PFSK-1 (cell line): ENCODE measurements around the gene TAF6L.
A peak's percentile ranks its signal among the peaks of the same experiment; 100 is the strongest.

Experiments used
- FOXP2 ChIP-seq: optimal IDR thresholded peaks from 2 replicates; pipeline ENCODE3; 2011; ENCODE audit warnings: borderline replicate concordance, control low read depth, inconsistent platforms; ENCODE audit not compliant: insufficient read depth; ENCODE audit errors: extremely low read length, extremely low read depth
- POLR2AphosphoS5 ChIP-seq: IDR thresholded peaks from 2 replicates; pipeline ENCODE4 v1.6.1; 2012; ENCODE audit warnings: low read depth, mild to moderate bottlenecking, control low read depth, low read length, moderate library complexity
- REST ChIP-seq, 2 experiments: IDR thresholded peaks; 2 replicates each; pipeline versions ENCODE4 v1.6.1 to v1.8.0; 2011 to 2012; ENCODE audit warnings: low read depth in 2 of 2, low read length in 2 of 2, control low read depth in 1 of 2, inconsistent platforms in 1 of 2, mild to moderate bottlenecking in 1 of 2, moderate library complexity in 1 of 2; ENCODE audit not compliant: insufficient read depth in 1 of 2
- SIN3A ChIP-seq: IDR thresholded peaks from 2 replicates; pipeline ENCODE4 v1.6.1; 2012; ENCODE audit warnings: mild to moderate bottlenecking, low read length, moderate library complexity, borderline replicate concordance; ENCODE audit not compliant: insufficient read depth
- TAF1 ChIP-seq: IDR thresholded peaks from 2 replicates; pipeline ENCODE4 v1.6.1; 2012; ENCODE audit warnings: low read length, control low read depth, borderline replicate concordance; ENCODE audit not compliant: insufficient read depth

TAF6L gene

GRCh38 chr11:62831520-62832335 lies 60.5 kb downstream of the TAF6L start, which contains the start of gene STX5:
TSS of gene STX5 (minus strand) at chr11:62832051. CDS start at chr11:62831243, 808 bp downstream.
- TF ChIP-seq SIN3A: peak; percentile 85; the same call in 1 of the 2 replicates
- no peak for TF ChIP-seq REST (IDR thresholded peaks at IDR 0.05; ENCODE audit: insufficient read depth in 1 of 2, low read depth in 2 of 2, low read length in 2 of 2)
- TF ChIP-seq POLR2AphosphoS5: peak; percentile 98
- peak; percentile 76; the same call in 1 of the 2 replicates for TF ChIP-seq TAF1
- peak; percentile 67 for TF ChIP-seq FOXP2

- TF ChIP-seq REST (IDR thresholded peaks at IDR 0.05; ENCODE audit: insufficient read depth in 1 of 2, low read depth in 2 of 2, low read length in 2 of 2) (no peak), SIN3A (no peak; the same call in 1 of the 2 replicates), POLR2AphosphoS5 (no peak; the same call in 1 of the 2 replicates), TAF1 (no peak), FOXP2 (no peak)
Measured at GRCh38 chr11:62832336-62833234, 61.4 kb downstream of the TAF6L start, which contains the start of gene TEX54. TSS of gene TEX54 (minus strand) at chr11:62832841.

GRCh38 chr11:62835336-62835735 lies 64.1 kb downstream of the TAF6L start:
- TF ChIP-seq FOXP2 (no peak), SIN3A (no peak), REST (IDR thresholded peaks at IDR 0.05; ENCODE audit: insufficient read depth in 1 of 2, low read depth in 2 of 2, low read length in 2 of 2) (no peak), TAF1 (no peak), POLR2AphosphoS5 (no peak)
